Fibroblast of lung (primary cell): ENCODE measurements around the gene SH2D7. TPM values are rescaled to one million over a fixed set of nuclear protein-coding genes. Genes with fewer than 3 reads are reported as not detected.

ENCODE experiments used
- DNase-seq, 2 donors: peaks; one replicate each; pipeline versions ENCODE4 v3.0.0 to v3.0.0-alpha.2; 2010; ENCODE audit warnings: low read depth in 2 of 2
- H2AFZ ChIP-seq: 2 replicates; pipeline ENCODE4 v1.5.1; 2012; ENCODE audit warnings: low read length, control low read depth, inconsistent platforms
- H3K27ac ChIP-seq: 2 replicates; pipeline ENCODE4 v1.5.1; 2011; ENCODE audit warnings: low read length, control low read depth; ENCODE audit not compliant: insufficient read depth
- H3K27me3 ChIP-seq: 2 replicates; pipeline ENCODE4 v1.5.1; 2011; ENCODE audit warnings: mild to moderate bottlenecking, low read length; ENCODE audit not compliant: control insufficient read depth, insufficient read depth
- H3K36me3 ChIP-seq: 2 replicates; pipeline ENCODE4 v1.5.1; 2011; ENCODE audit warnings: low read length; ENCODE audit not compliant: control insufficient read depth, insufficient read depth
- H3K4me1 ChIP-seq: 2 replicates; pipeline ENCODE4 v1.5.1; 2011; ENCODE audit warnings: low read length; ENCODE audit not compliant: control insufficient read depth, insufficient read depth; ENCODE audit errors: extremely low read depth
- H3K4me2 ChIP-seq: 2 replicates; pipeline ENCODE4 v1.5.1; 2011; ENCODE audit warnings: low read length, control low read depth; ENCODE audit not compliant: insufficient read depth; ENCODE audit errors: extremely low read depth
- H3K4me3 ChIP-seq, 4 experiments: fragments of 200-600 bp in 1 of 4; sonication (generic) in 1 of 4; replicated peaks in 1 of 4; 2 replicates each; pipeline ENCODE4 v1.5.1; 2011 to 2016; ENCODE audit warnings: low read length in 4 of 4, low read depth in 3 of 4, mild to moderate bottlenecking in 3 of 4, control low read depth in 2 of 4, inconsistent platforms in 1 of 4, mixed read lengths in 1 of 4; ENCODE audit not compliant: insufficient read depth in 1 of 4; ENCODE audit errors: control extremely low read depth in 1 of 4
- H3K79me2 ChIP-seq: 2 replicates; pipeline ENCODE4 v1.5.1; 2012; ENCODE audit warnings: mild to moderate bottlenecking, low read length, inconsistent platforms; ENCODE audit not compliant: control insufficient read depth, insufficient read depth
- H3K9ac ChIP-seq: 2 replicates; pipeline ENCODE4 v1.5.1; 2011; ENCODE audit warnings: mild to moderate bottlenecking, low read length, control low read depth; ENCODE audit not compliant: insufficient read depth
- H3K9me3 ChIP-seq: 2 replicates; pipeline ENCODE4 v1.5.1; 2012; ENCODE audit warnings: low read depth, low read length; ENCODE audit not compliant: control insufficient read depth, insufficient read depth
- H4K20me1 ChIP-seq: 2 replicates; pipeline ENCODE4 v1.5.1; 2011; ENCODE audit warnings: low read length; ENCODE audit not compliant: control insufficient read depth, insufficient read depth; ENCODE audit errors: extremely low read depth
- EZH2 ChIP-seq: IDR thresholded peaks from 2 replicates; pipeline ENCODE4 v1.5.1; 2012; ENCODE audit warnings: low read length, control low read depth, mild to moderate bottlenecking; ENCODE audit errors: missing control alignments
- polyA plus RNA-seq, 2 donors: library from polyadenylated mRNA; depleted of rRNA in 1 of 2; stranded (reverse) in 1 of 2; unstranded in 1 of 2; fragments of >200 nt; gene quantifications; 2 replicates each; pipeline ENCODE4 v1.2.1, GENCODE V29; 2011 to 2012; ENCODE audit warnings: missing spikeins in 1 of 2
- total RNA-seq: library from RNA; depleted of rRNA; stranded (reverse); fragments of >200 nt; gene quantifications from 2 replicates; pipeline ENCODE4 v1.2.1, GENCODE V29; 2014
- TF ChIP-seq, protein P1 (sequence below), 2 donors: IDR thresholded peaks in 1 of 2; conservative IDR thresholded peaks in 1 of 2; 1 replicate in 1 of 2; 2 replicates in 1 of 2; pipeline ENCODE4 v1.5.1; 2011 to 2012; ENCODE audit warnings: low read length in 2 of 2, control low read depth in 1 of 2, inconsistent platforms in 1 of 2, low read depth in 1 of 2, mild to moderate bottlenecking in 1 of 2

SH2D7 gene
- total and polyA plus RNA-seq, 2 donors (not counting 1 experiment from before 2014, with no cell fraction given) = 0.03 TPM; not detected in 1

DNA sequence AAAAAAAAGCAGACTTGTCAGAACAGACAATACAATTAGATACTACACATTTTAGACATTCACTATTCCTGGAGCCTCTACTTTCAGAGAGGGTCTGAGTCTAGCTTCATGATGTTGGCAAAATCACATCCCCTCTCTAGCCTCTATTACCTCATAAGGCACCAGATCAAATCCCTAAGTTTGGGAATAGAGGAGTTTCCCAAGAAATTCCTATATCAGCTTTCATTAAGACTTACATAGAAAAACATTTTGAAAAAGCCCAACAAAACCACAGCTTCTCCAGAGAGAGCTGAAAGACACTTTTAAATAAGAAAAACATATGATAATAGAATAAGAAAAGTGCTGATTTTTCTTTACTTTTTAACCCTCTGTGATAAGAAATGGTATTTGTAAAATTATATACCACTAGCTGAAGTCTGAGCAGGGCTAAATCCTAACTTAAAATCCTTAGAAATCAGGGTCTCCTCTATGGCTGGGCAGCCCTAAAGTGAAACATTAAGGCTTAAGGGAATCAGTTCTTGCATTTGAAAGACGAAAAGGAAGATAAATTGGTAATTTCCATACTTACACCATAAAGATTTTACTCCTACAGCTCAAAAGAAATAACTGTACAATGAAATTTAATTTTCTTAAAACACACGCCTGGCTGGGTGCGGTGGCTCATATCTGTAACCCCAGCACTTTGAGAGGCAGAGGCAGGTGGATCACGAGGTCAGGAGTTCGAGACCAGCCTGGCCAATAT is 19.1 kb upstream of the SH2D7 start:
- Histone ChIP-seq H3K4me1 (peaks cover 43% of the 10 kb centered on the region), H3K27ac (peak overlapping the region; percentile 62), H3K79me2 (peaks cover 69% of the 10 kb centered on the region), H2AFZ (no peak overlapping the region), H3K27me3 (no peaks in the 10 kb centered on the region), H3K4me3 (peak overlapping the region in 1 of 4 experiments; percentile 38), H3K4me2 (peak overlapping the region; percentile 26), H3K9me3 (no peaks in the 10 kb centered on the region), H4K20me1 (no peaks in the 10 kb centered on the region), H3K36me3 (no peaks in the 10 kb centered on the region), H3K9ac (peak overlapping the region; percentile 28)
- no peak for DNase-seq
- TF ChIP-seq, protein P1, sequence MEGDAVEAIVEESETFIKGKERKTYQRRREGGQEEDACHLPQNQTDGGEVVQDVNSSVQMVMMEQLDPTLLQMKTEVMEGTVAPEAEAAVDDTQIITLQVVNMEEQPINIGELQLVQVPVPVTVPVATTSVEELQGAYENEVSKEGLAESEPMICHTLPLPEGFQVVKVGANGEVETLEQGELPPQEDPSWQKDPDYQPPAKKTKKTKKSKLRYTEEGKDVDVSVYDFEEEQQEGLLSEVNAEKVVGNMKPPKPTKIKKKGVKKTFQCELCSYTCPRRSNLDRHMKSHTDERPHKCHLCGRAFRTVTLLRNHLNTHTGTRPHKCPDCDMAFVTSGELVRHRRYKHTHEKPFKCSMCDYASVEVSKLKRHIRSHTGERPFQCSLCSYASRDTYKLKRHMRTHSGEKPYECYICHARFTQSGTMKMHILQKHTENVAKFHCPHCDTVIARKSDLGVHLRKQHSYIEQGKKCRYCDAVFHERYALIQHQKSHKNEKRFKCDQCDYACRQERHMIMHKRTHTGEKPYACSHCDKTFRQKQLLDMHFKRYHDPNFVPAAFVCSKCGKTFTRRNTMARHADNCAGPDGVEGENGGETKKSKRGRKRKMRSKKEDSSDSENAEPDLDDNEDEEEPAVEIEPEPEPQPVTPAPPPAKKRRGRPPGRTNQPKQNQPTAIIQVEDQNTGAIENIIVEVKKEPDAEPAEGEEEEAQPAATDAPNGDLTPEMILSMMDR (conservative IDR thresholded peaks at IDR 0.05 in 1 of 2, IDR thresholded peaks at IDR 0.05 in 1 of 2; ENCODE audit: low read depth in 1 of 2, low read length in 2 of 2) = no peak
- no peak for TF ChIP-seq EZH2

DNA sequence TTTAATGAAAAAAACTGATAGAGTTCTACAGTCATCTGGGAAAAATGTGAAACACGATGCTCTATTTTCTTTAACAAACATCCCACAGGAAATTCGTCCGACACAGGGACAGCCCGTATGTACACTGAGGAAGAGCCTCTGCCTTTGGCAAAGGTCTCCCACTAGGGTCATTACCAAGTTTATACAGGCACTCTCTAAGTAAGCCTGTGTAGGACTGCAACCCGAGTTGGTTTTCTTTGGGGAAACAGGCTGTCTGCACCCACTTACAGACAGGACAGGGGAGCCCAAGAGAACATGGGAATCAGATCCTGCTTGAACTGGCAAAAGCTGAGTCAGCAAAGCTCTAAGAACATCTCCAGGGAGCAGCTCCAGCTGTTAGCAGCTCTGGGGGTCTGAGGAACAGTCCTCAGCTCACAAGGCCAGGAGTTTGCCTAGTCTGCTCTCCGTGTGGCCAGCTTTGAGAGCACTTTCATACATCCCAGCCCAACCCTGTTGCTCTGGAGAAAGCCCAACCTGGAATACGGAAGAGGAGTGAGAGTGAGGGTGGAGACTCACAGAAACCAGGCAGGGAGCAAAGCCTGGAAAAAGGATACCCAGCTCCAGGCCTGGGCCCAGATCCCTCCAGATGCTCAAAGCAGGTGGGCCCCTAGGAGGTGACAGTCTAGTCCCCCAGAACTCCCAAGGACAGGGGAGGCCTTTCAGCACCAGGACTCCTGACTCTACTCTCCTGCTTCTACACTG is 16.7 kb upstream of the SH2D7 start:
- no peaks in the 10 kb centered on the region for H3K27me3 ChIP-seq
- no peak for TF ChIP-seq EZH2
- TF ChIP-seq, protein P1 (conservative IDR thresholded peaks at IDR 0.05 in 1 of 2, IDR thresholded peaks at IDR 0.05 in 1 of 2; ENCODE audit: low read depth in 1 of 2, low read length in 2 of 2) = no peak
- H3K4me3 ChIP-seq = peak overlapping the region; percentile 54 to 82 (median 75)
- peaks cover 23% of the 10 kb centered on the region for H3K4me1 ChIP-seq
- H3K36me3 ChIP-seq = no peaks in the 10 kb centered on the region
- no peaks in the 10 kb centered on the region for H4K20me1 ChIP-seq
- H3K9me3 ChIP-seq = no peaks in the 10 kb centered on the region
- H3K4me2 ChIP-seq = peak overlapping the region; percentile 87
- peak overlapping the region; percentile 73 for H3K9ac ChIP-seq
- H3K79me2 ChIP-seq = peaks cover 46% of the 10 kb centered on the region
- DNase-seq = peak; percentile 90 to 91
- no peak overlapping the region for H2AFZ ChIP-seq
- H3K27ac ChIP-seq = peak overlapping the region; percentile 98
